HepG2 (cell line): ENCODE data around the gene SURF1. TPM values are rescaled to one million over a fixed set of nuclear protein-coding genes. Genes with fewer than 3 reads are reported as not detected.
A peak's percentile ranks its signal among the peaks of the same experiment; 100 is the strongest.

Experiments
- ATAC-seq: fragments of 200-7000 bp; cut with Tn5 transposase; 3 replicates; pipeline ENCODE4 v1.9.1; 2020; ENCODE audit warnings: mild to moderate bottlenecking, moderate library complexity
- BruUV-seq: library from RNA; stranded (reverse); fragments of 400-500 nt; replicated peaks from 2 replicates; lab custom pipeline; 2021; lab: Mats Ljungman, UMichigan
- CTCF ChIA-PET: fragments of 300-600 bp; formaldehyde crosslinking; extraction: SDS; loops from one replicate; lab custom pipeline; 2021; ENCODE audit warnings: low total read pairs, inconsistent platforms, low intra/inter-chr PET ratio; lab: Yijun Ruan, JAX
- POLR2A ChIA-PET: fragments of 350-600 bp; sonication (Branson Sonifier 250); formaldehyde crosslinking; loops from one replicate; lab custom pipeline; 2020; ENCODE audit warnings: antibody characterized with exemption, inconsistent platforms; lab: Yijun Ruan, JAX
- DNase-seq: peaks from one replicate; pipeline ENCODE4 v3.0.0-alpha.2; 2015; ENCODE audit warnings: low spot score
- FAIRE-seq: peaks from 3 replicates; lab custom pipeline; 2011; peaks lifted over from hg19 to GRCh38; lab: Jason Lieb, UNC
- H2AFZ ChIP-seq: one replicate; pipeline ENCODE4 v1.6.1; 2011; ENCODE audit warnings: low read length, inconsistent platforms
- H3K27ac ChIP-seq: fragments of 300-600 bp; 3 replicates; pipeline ENCODE4 v1.8.0; 2011; ENCODE audit warnings: mixed run types, mild to moderate bottlenecking, mixed read lengths, low read length, inconsistent platforms; ENCODE audit not compliant: insufficient read depth; ENCODE audit errors: extremely low read length
- H3K27me3 ChIP-seq, 2 experiments: fragments of 200-600 bp in 1 of 2; 2 replicates in 1 of 2; 3 replicates in 1 of 2; pipeline versions ENCODE4 v1.6.0 to v1.8.0; 2011; ENCODE audit warnings: low read length in 2 of 2, mild to moderate bottlenecking in 2 of 2, moderate library complexity in 2 of 2, inconsistent platforms in 1 of 2; ENCODE audit not compliant: insufficient read depth in 2 of 2, control insufficient read depth in 1 of 2
- H3K36me3 ChIP-seq, 2 experiments: fragments of 200-600 bp in 1 of 2; replicated peaks in 1 of 2; 2 replicates in 1 of 2; 3 replicates in 1 of 2; pipeline versions ENCODE4 v1.5.1 to v1.8.0; 2011; ENCODE audit warnings: low read length in 2 of 2, inconsistent platforms in 1 of 2; ENCODE audit not compliant: insufficient read depth in 2 of 2, control insufficient read depth in 1 of 2
- H3K4me1 ChIP-seq: 2 replicates; pipeline ENCODE4 v1.5.1; 2012; ENCODE audit warnings: low read length, inconsistent platforms; ENCODE audit not compliant: insufficient read depth
- H3K4me2 ChIP-seq: 2 replicates; pipeline ENCODE4 v1.6.0; 2011; ENCODE audit warnings: low read depth, low read length, inconsistent platforms
- H3K4me3 ChIP-seq, 3 experiments: fragments of 200-600 bp in 1 of 3; sonication (generic), shearing (Covaris generic) in 1 of 3; replicated peaks in 1 of 3; 2 replicates each; pipeline ENCODE4 v1.5.1; 2011 to 2016; ENCODE audit warnings: low read length in 3 of 3, inconsistent platforms in 2 of 3, low read depth in 2 of 3, mild to moderate bottlenecking in 2 of 3, control low read depth in 1 of 3, mixed read lengths in 1 of 3; ENCODE audit not compliant: insufficient read depth in 1 of 3
- H3K79me2 ChIP-seq: one replicate; pipeline ENCODE4 v1.6.1; 2011; ENCODE audit warnings: low read length, inconsistent platforms; ENCODE audit not compliant: insufficient read depth
- H3K9ac ChIP-seq: 2 replicates; pipeline ENCODE4 v1.6.0; 2011; ENCODE audit warnings: mild to moderate bottlenecking, low read depth, low read length, inconsistent platforms; ENCODE audit not compliant: insufficient read depth
- H3K9me3 ChIP-seq: 2 replicates; pipeline ENCODE4 v1.5.1; 2012; ENCODE audit warnings: mild to moderate bottlenecking, low read length
- H4K20me1 ChIP-seq: 2 replicates; pipeline ENCODE4 v1.6.0; 2011; ENCODE audit warnings: inconsistent platforms, mild to moderate bottlenecking, low read length, moderate library complexity; ENCODE audit not compliant: insufficient read depth
- ATF7 ChIP-seq, 2 experiments: fragments of 450-650 bp in 1 of 2; sonication (generic) in 1 of 2; formaldehyde crosslinking in 1 of 2; IDR thresholded peaks; 2 replicates each; pipeline versions ENCODE4 v1.4.0 to v1.6.1; 2016 to 2020; ENCODE audit warnings: antibody characterized with exemption in 1 of 2, mild to moderate bottlenecking in 1 of 2, missing genetic modification reagents in 1 of 2
- CREB1 ChIP-seq, 2 experiments: fragments of 450-650 bp in 1 of 2; IDR thresholded peaks; 2 replicates each; pipeline ENCODE4 v1.6.1; 2016 to 2017; ENCODE audit warnings: control low read depth in 1 of 2, mild to moderate bottlenecking in 1 of 2, missing compliant biosample characterization in 1 of 2, missing genetic modification characterization in 1 of 2
- NONO ChIP-seq, 2 experiments: fragments of 450-650 bp in 1 of 2; sonication (generic) in 1 of 2; formaldehyde crosslinking in 1 of 2; IDR thresholded peaks in 1 of 2; conservative IDR thresholded peaks in 1 of 2; 2 replicates each; pipeline versions ENCODE4 v1.6.1 to v1.8.0; 2017 to 2022; ENCODE audit warnings: mild to moderate bottlenecking in 1 of 2, missing genetic modification reagents in 1 of 2, moderate library complexity in 1 of 2
- PBX3 ChIP-seq: sonication (generic); formaldehyde crosslinking; IDR thresholded peaks from 2 replicates; pipeline ENCODE4 v1.8.1; 2023; ENCODE audit warnings: missing genetic modification reagents, inconsistent platforms, borderline replicate concordance
- XBP1 ChIP-seq: sonication (generic); formaldehyde crosslinking; IDR thresholded peaks from 2 replicates; pipeline ENCODE4 v1.5.0; 2020; ENCODE audit warnings: missing genetic modification reagents
- ZFYVE20 ChIP-seq: sonication (generic); formaldehyde crosslinking; IDR thresholded peaks from 2 replicates; pipeline ENCODE4 v1.8.0; 2023; ENCODE audit warnings: low read depth, mild to moderate bottlenecking, moderate library complexity, missing genetic modification reagents, borderline replicate concordance
- ZNF160 ChIP-seq: sonication (generic); formaldehyde crosslinking; IDR thresholded peaks from 2 replicates; pipeline ENCODE4 v1.8.0; 2022; ENCODE audit warnings: mild to moderate bottlenecking, inconsistent platforms, missing genetic modification reagents
- ZNF230 ChIP-seq: sonication (generic); formaldehyde crosslinking; IDR thresholded peaks from 2 replicates; pipeline ENCODE4 v1.4.0; 2020; ENCODE audit warnings: mild to moderate bottlenecking, missing genetic modification reagents
- ZNF770 ChIP-seq: sonication (generic); formaldehyde crosslinking; IDR thresholded peaks from 2 replicates; pipeline ENCODE4 v1.5.0; 2020; ENCODE audit warnings: mild to moderate bottlenecking, missing genetic modification reagents
- WGBS: methylation state at CpG from one replicate; pipeline ENCODE4 v1.1.6; 2017; ENCODE audit warnings: low lambda C conversion rate; 5-methylcytosine and 5-hydroxymethylcytosine counted together
- in situ Hi-C: cut with HindIII; loops from 2 replicates; pipeline ENCODE4 v1.10.0; 2017; ENCODE audit warnings: low pct_unique_long_range_greater_than_20kb; ENCODE audit not compliant: extremely low pct_ligation_motif_present
- intact Hi-C: fragments of 100-400 bp; cut with micrococcal nuclease; formaldehyde crosslinking; loops from one replicate; pipeline ENCODE4 v1.10.0; 2022; ENCODE audit not compliant: unreplicated experiment
- polyA plus RNA-seq, 8 experiments: library from polyadenylated mRNA; depleted of rRNA in 3 of 8; stranded (reverse) in 7 of 8; unstranded in 1 of 8; fragments of >200 nt; fragmentation: Illumina TruSeq in 4 of 8; extraction: Trizol in 4 of 8; gene quantifications; 2 replicates each; pipeline versions ENCODE4 v1.2.1 to v1.2.3, GENCODE V29; 2011 to 2016; ENCODE audit warnings: low read depth in 4 of 8, missing spikeins in 1 of 8, mixed read lengths in 1 of 8; ENCODE audit not compliant: insufficient read depth in 1 of 8
- total RNA-seq, 5 experiments: library from RNA; depleted of rRNA; stranded (reverse); fragments of >200 nt; fragmentation: Illumina TruSeq; extraction: Trizol; gene quantifications; 2 replicates each; pipeline ENCODE4 v1.2.3, GENCODE V29; 2016; ENCODE audit warnings: low read depth in 1 of 5
- TF ChIP-seq, protein P1 (sequence below): sonication (generic); formaldehyde crosslinking; IDR thresholded peaks from 2 replicates; pipeline ENCODE4 v1.4.0; 2020; ENCODE audit warnings: mild to moderate bottlenecking, missing genetic modification reagents

SURF1 gene
- total and polyA plus RNA-seq, 2 of the 13 experiments (the other 11 are each of a cell fraction or from before 2014, with no cell fraction given), result 17.8 to 40.7 TPM

DNA sequence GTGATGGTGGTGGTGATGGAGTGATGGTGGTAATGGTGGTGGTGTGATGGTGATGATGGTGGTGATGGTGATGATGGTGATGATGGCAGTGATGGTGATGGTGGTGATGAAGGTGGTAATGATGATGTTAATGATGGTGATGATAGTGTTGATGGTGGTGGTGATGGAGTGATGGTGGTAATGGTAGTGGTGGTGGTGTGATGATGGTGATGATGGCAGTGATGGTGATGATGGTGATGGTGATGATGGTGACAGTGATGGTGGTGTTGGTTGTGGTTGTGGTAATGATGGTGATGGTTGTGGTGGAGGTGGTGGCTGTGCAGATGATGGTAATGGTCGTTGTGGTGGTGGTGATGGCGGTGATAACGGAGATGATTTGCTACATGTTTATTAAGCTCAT, 27.2 kb upstream of the SURF1 start:
- Histone ChIP-seq H4K20me1 (no peaks in the 10 kb centered on the region), H3K9ac (no peak overlapping the region), H3K9me3 (peaks cover 10% of the 10 kb centered on the region; the same call in 1 of the 2 replicates), H3K27me3 (no peaks in the 10 kb centered on the region), H3K79me2 (no peaks in the 10 kb centered on the region), H2AFZ (no peak overlapping the region), H3K4me3 (no peak overlapping the region), H3K27ac (no peak overlapping the region), H3K4me1 (peaks cover 65% of the 10 kb centered on the region), H3K36me3 (no peaks in the 10 kb centered on the region), H3K4me2 (no peak overlapping the region)
- no peak for FAIRE-seq
- ChIA-PET CTCF (no interaction called here), POLR2A (interaction anchor here (3.7 kb wide), 1 partner anchor 35 kb away, joined by 18 read pairs; the partner anchor contains the start of genes MED22 and RPL7A)
- TF ChIP-seq ZNF770 (CRISPR knock-in tag), result no peak
- 0 out of 2 replicates have a peak, but pooled peaks have one; percentile 38 for TF ChIP-seq ZFYVE20 (CRISPR knock-in tag)
- TF ChIP-seq CREB1 (IDR thresholded peaks at IDR 0.05), result peak; percentile 84
- no peak for TF ChIP-seq CREB1 (CRISPR knock-in tag; IDR thresholded peaks at IDR 0.05)
- 88% methylated on average over 3 of the region's 3 CpGs for WGBS
- in situ Hi-C loops (no loop called here), intact Hi-C loops (loop anchor here (1.0 kb wide), 1 partner anchor 8 kb away; no protein-coding TSS in a partner anchor)
- no TSS peak for BruUV-seq
- ATAC-seq, result no peak
- DNase-seq, result no peak

DNA sequence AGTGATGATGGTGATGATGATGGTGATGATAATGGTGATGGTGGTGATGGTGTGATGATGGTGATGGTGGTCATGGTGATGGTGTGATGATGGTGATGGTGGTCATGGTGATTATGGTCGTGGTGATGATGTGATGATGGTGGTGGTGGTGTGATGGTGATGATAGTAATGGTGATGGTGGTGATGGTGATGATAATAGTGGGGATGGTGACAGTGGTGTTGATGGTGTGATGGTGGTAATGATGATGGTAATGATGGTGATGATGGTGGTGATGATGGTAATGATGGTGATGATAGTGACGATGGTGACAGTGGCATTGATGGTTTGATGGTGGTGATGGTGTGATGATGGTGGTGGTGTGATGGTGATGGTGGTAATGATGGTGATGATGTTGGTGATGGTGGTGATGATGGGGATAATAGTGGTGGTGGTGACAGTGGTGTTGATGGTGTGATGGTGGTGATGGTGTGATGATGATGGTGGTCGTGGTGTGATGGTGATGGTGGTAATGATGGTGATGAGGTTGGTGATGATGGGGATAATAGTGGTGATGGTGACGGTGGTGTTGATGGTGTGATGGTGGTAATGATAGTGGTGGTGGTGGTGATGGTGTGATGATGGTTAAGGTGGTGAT, 26.3 kb upstream of the SURF1 start:
- Histone ChIP-seq H3K9ac (no peak overlapping the region), H3K9me3 (peaks cover 10% of the 10 kb centered on the region; the same call in 1 of the 2 replicates), H3K79me2 (no peaks in the 10 kb centered on the region), H3K27ac (no peak overlapping the region), H4K20me1 (no peaks in the 10 kb centered on the region), H3K4me1 (peaks cover 65% of the 10 kb centered on the region), H2AFZ (no peak overlapping the region), H3K4me2 (no peak overlapping the region), H3K4me3 (no peak overlapping the region), H3K27me3 (no peaks in the 10 kb centered on the region), H3K36me3 (no peaks in the 10 kb centered on the region)
- CTCF ChIA-PET, result no interaction called here
- DNase-seq, result no peak
- POLR2A ChIA-PET, result no interaction called here
- in situ Hi-C loops (no loop called here), intact Hi-C loops (loop anchor here (1.0 kb wide), 1 partner anchor 9 kb away; no protein-coding TSS in a partner anchor)
- WGBS, result 68% methylated on average over 4 of the region's 4 CpGs
- no peak for FAIRE-seq
- no peak for ATAC-seq
- BruUV-seq, result no TSS peak
- TF ChIP-seq PBX3 (CRISPR knock-in tag) (no peak), ZNF230 (CRISPR knock-in tag) (no peak), ATF7 (IDR thresholded peaks at IDR 0.05) (0 out of 2 replicates have a peak, but pooled peaks have one; percentile 3), ATF7 (CRISPR knock-in tag; IDR thresholded peaks at IDR 0.05) (no peak), ZNF160 (no peak), NONO (IDR thresholded peaks at IDR 0.05) (peak; percentile 12; the same call in 1 of the 2 replicates), NONO (CRISPR knock-in tag; conservative IDR thresholded peaks at IDR 0.05) (no peak), XBP1 (CRISPR knock-in tag) (no peak)
- TF ChIP-seq, protein P1, sequence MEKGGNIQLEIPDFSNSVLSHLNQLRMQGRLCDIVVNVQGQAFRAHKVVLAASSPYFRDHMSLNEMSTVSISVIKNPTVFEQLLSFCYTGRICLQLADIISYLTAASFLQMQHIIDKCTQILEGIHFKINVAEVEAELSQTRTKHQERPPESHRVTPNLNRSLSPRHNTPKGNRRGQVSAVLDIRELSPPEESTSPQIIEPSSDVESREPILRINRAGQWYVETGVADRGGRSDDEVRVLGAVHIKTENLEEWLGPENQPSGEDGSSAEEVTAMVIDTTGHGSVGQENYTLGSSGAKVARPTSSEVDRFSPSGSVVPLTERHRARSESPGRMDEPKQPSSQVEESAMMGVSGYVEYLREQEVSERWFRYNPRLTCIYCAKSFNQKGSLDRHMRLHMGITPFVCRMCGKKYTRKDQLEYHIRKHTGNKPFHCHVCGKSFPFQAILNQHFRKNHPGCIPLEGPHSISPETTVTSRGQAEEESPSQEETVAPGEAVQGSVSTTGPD (CRISPR knock-in tag), result 0 out of 2 replicates have a peak, but pooled peaks have one; percentile 46
